Measurements from ENCODE around the gene WDR82. TPM values are rescaled to one million over a fixed set of nuclear protein-coding genes. Genes with fewer than 3 reads are reported as not detected.

Gene WDR82
- total RNA-seq, 1 donor from 2014 or later: 96.8 TPM

DNA sequence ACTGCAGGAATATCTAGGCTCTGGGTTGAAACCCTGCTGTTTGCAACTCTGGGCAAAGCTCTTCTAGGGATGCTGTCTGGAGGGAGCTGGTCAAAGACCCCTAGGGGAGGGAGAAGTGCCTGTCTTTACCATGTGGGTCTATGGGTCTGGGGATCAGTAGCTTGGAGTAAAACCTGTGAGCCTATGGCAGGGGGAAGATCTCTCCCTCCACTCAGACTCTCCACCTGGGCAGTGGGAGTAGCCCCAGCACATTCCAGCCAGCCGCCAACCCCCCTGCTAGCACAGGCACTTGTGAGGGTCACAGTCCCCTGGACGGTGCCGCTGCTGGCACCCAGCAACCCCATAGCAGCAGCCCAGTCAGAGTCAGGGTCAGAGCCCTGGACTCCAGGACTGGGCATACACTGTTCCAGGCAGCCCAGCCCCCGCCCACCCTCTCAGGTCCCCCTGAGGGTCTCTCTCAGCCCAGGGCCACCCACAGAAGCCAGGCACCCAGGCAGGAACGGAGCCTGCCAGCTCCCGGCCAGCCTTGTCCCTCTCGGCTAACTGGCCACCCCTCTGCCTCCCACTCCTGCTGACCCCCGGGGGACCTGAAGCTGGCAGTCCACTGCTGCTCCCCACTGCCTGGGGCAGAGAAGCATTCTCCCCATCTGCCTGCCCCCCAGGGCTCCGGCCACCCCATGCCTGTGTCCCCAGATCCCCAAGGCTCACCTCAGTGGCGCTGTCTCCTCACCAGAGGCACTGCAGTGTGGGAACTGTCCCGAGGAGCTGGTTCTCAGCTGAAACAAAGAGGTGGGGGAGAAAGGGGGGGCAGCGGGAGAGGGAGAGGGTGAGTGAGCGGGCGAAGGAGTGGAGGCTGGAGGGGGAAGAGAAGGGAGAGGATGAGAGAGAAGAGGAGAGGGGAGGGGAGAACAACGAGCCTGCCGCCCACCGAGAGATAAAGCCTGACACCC is 20.0 kb upstream of the WDR82 start:
- no peaks in the 10 kb centered on the region for H3K9me3 Mint-ChIP-seq
- no peaks in the 10 kb centered on the region for H3K27me3 Mint-ChIP-seq
- H3K4me3 Mint-ChIP-seq: peak overlapping the region; percentile 79
- TF ChIP-seq, protein P1, sequence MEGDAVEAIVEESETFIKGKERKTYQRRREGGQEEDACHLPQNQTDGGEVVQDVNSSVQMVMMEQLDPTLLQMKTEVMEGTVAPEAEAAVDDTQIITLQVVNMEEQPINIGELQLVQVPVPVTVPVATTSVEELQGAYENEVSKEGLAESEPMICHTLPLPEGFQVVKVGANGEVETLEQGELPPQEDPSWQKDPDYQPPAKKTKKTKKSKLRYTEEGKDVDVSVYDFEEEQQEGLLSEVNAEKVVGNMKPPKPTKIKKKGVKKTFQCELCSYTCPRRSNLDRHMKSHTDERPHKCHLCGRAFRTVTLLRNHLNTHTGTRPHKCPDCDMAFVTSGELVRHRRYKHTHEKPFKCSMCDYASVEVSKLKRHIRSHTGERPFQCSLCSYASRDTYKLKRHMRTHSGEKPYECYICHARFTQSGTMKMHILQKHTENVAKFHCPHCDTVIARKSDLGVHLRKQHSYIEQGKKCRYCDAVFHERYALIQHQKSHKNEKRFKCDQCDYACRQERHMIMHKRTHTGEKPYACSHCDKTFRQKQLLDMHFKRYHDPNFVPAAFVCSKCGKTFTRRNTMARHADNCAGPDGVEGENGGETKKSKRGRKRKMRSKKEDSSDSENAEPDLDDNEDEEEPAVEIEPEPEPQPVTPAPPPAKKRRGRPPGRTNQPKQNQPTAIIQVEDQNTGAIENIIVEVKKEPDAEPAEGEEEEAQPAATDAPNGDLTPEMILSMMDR (conservative IDR thresholded peaks at IDR 0.05): no peak
- DNase-seq (ENCODE audit: extremely low spot score, unreplicated experiment): no peak
- no peaks in the 10 kb centered on the region for H3K36me3 Mint-ChIP-seq
- no peak overlapping the region for H3K27ac Mint-ChIP-seq
- peaks cover 16% of the 10 kb centered on the region for H3K4me1 Mint-ChIP-seq (ENCODE audit: unreplicated experiment)

- no peaks in the 10 kb centered on the region for H3K27me3 Mint-ChIP-seq
- H3K9me3 Mint-ChIP-seq: no peaks in the 10 kb centered on the region
- no peak for DNase-seq (ENCODE audit: extremely low spot score, unreplicated experiment)
- no peaks in the 10 kb centered on the region for H3K36me3 Mint-ChIP-seq
- peak overlapping the region; percentile 75 for H3K4me3 Mint-ChIP-seq
- TF ChIP-seq, protein P1 (conservative IDR thresholded peaks at IDR 0.05): no peak
- peaks cover 16% of the 10 kb centered on the region for H3K4me1 Mint-ChIP-seq (ENCODE audit: unreplicated experiment)
- no peak overlapping the region for H3K27ac Mint-ChIP-seq
These were observed 19.0 kb upstream of the WDR82 start for GRCh38 chr3:52297242-52298148.

DNA sequence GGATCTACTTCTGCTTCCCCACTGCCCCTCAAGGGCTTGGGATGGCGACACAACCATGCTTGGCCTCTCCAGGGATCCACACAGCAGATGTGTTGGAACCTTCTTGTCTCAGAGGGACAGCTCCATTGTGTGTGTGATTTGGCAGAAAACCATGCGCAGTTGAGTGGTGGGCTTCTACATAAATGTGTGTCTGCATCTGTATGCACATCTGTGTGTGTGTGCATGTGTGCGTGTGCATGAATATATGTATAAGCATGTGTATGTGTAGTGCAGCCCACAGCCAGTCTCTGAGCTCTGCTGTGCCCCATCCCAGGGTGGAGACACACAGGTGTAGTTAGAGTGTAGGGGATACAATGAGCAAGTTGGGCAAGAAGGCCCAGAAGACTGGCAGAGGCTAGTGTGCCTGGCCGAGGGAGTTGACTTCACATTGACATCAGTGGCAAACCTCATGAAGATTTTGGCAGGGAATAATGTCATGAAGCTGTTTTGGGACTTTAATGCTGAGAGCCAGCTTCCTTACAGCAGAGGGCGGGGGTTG is 17.3 kb upstream of the WDR82 start:
- Mint-ChIP-seq H3K9me3 (no peaks in the 10 kb centered on the region), H3K4me1 (ENCODE audit: unreplicated experiment) (peaks cover 21% of the 10 kb centered on the region), H3K36me3 (no peaks in the 10 kb centered on the region), H3K4me3 (no peak overlapping the region), H3K27ac (no peak overlapping the region), H3K27me3 (no peaks in the 10 kb centered on the region)
- DNase-seq (ENCODE audit: extremely low spot score, unreplicated experiment): no peak
- TF ChIP-seq, protein P1 (conservative IDR thresholded peaks at IDR 0.05): no peak

GRCh38 chr3:52294320-52295150 is 16.1 kb upstream of the WDR82 start:
- H3K4me1 Mint-ChIP-seq (ENCODE audit: unreplicated experiment): peaks cover 12% of the 10 kb centered on the region
- H3K27ac Mint-ChIP-seq: no peak overlapping the region
- no peaks in the 10 kb centered on the region for H3K9me3 Mint-ChIP-seq
- DNase-seq (ENCODE audit: extremely low spot score, unreplicated experiment): no peak
- no peaks in the 10 kb centered on the region for H3K36me3 Mint-ChIP-seq
- H3K27me3 Mint-ChIP-seq: no peaks in the 10 kb centered on the region
- no peak overlapping the region for H3K4me3 Mint-ChIP-seq
- TF ChIP-seq, protein P1 (conservative IDR thresholded peaks at IDR 0.05): no peak

All from type B pancreatic cell (in vitro differentiated cells).